C4-2B (cell line): Measurements from ENCODE around the gene DDOST.

Experiments used
- CTCF ChIP-seq: fragments of 450-650 bp; conservative IDR thresholded peaks from 2 replicates; pipeline ENCODE4 v1.5.1; 2017; ENCODE audit warnings: mild to moderate bottlenecking
- ZFX ChIP-seq: fragments of 450-650 bp; IDR thresholded peaks from 2 replicates; pipeline ENCODE4 v1.6.1; 2017

- no peak for TF ChIP-seq CTCF
- TF ChIP-seq ZFX = no peak
These were observed 48.7 kb upstream of the DDOST start for GRCh38 chr1:20709868-20710267.
